ENCODE data around the gene GOLGA7B.

GOLGA7B gene

DNA sequence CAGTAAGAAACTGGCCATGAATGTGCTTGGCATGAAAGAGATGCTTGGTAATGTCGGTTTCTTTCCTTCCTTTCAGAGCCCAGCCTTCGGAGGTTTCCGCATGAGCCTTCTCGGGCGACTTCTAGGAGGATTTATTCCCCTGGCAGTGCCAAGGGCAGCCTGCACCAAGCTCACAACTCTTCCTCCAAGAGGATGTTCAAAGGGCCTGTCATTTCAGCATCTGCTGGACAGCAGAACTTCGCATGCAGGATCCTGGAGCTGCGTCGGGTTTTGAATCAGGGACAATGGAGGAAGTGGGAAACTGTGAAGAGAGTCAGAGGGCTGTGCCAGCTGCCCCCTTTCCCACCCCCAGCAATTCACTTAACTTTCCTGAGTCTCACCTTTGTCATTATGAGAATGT, 21.3 kb downstream of the GOLGA7B start:
- Mint-ChIP-seq H3K36me3 (ENCODE audit: low read depth) (no peaks in the 10 kb centered on the region), H3K27ac (no peak overlapping the region), H3K27me3 (ENCODE audit: low read depth, poor library complexity) (peaks cover 50% of the 10 kb centered on the region), H3K4me1 (peaks cover 13% of the 10 kb centered on the region), H3K4me3 (no peak overlapping the region), H3K9me3 (no peaks in the 10 kb centered on the region)
- no peak for DNase-seq
- TF ChIP-seq, protein P1, sequence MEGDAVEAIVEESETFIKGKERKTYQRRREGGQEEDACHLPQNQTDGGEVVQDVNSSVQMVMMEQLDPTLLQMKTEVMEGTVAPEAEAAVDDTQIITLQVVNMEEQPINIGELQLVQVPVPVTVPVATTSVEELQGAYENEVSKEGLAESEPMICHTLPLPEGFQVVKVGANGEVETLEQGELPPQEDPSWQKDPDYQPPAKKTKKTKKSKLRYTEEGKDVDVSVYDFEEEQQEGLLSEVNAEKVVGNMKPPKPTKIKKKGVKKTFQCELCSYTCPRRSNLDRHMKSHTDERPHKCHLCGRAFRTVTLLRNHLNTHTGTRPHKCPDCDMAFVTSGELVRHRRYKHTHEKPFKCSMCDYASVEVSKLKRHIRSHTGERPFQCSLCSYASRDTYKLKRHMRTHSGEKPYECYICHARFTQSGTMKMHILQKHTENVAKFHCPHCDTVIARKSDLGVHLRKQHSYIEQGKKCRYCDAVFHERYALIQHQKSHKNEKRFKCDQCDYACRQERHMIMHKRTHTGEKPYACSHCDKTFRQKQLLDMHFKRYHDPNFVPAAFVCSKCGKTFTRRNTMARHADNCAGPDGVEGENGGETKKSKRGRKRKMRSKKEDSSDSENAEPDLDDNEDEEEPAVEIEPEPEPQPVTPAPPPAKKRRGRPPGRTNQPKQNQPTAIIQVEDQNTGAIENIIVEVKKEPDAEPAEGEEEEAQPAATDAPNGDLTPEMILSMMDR (IDR thresholded peaks at IDR 0.05) = no peak

DNA sequence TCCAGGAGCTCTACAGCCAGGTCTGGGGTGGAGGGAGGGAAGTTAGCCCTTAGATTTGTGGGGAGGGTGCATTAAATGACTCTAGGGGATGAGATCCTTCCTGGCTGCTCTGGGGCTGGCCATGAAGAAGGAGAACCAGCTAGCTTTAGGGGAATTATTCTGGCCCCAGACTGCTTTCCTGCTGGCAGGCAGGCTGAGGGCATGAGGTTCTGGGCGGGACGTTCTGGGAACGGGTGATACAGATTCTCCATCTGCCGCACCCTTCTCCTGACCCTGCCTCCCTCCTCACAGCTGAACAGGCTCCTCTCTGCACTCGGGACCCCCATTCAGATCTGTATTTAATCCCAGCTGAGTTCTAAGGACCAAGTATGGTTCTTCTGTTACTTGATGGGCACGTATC, 23.9 kb downstream of the GOLGA7B start:
- Mint-ChIP-seq H3K27me3 (ENCODE audit: low read depth, poor library complexity) (peaks cover 67% of the 10 kb centered on the region), H3K27ac (no peak overlapping the region), H3K4me1 (peaks cover 10% of the 10 kb centered on the region), H3K4me3 (no peak overlapping the region), H3K9me3 (no peaks in the 10 kb centered on the region), H3K36me3 (ENCODE audit: low read depth) (no peaks in the 10 kb centered on the region)
- no peak for DNase-seq
- TF ChIP-seq, protein P1 (IDR thresholded peaks at IDR 0.05) = no peak

DNA sequence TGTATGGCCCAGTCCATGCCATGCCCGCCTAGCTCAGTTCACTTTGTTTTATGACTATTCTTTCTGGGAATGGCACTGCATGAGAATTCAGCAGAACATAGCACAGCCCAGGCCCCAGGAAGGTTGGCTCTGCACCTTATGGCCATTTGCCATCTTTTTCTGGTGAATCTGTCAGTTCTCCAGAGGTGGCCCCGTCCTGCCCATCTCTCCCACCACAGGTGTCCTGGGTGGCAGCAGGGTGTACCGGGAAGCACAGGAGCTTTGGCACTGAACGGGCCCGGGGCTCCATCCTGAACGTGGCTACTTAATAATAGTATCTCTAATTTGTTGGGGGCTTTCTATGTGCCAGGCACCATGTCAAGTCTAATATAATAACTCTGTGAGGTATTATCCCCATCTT, 24.7 kb downstream of the GOLGA7B start:
- DNase-seq = no peak
- peaks cover 4% of the 10 kb centered on the region for H3K4me1 Mint-ChIP-seq
- TF ChIP-seq, protein P1 (IDR thresholded peaks at IDR 0.05) = no peak
- no peaks in the 10 kb centered on the region for H3K36me3 Mint-ChIP-seq (ENCODE audit: low read depth)
- H3K27ac Mint-ChIP-seq = no peak overlapping the region
- no peak overlapping the region for H3K4me3 Mint-ChIP-seq
- no peaks in the 10 kb centered on the region for H3K9me3 Mint-ChIP-seq
- peaks cover 67% of the 10 kb centered on the region for H3K27me3 Mint-ChIP-seq (ENCODE audit: low read depth, poor library complexity)

DNA sequence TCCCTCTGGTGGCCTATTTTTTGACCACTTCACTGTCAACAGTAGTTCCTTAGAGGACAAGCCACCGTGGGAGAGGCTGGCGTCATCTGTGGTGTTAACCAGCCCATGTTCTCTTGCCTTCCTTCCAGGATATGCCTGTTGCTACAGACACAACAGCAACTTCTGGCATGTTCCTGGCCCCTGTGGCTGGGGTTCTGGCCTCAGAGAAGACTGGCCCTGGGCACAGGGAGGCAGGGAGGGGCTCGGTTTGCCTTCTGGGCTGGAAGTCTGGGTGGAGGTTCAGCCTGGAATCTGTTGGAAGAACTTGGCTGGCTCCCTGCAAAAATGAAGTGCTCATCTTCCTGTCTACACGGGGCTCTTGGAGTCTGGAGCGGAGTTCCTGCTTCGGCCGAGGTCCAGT, 25.7 kb downstream of the GOLGA7B start:
- no peak overlapping the region for H3K27ac Mint-ChIP-seq
- TF ChIP-seq, protein P1 (IDR thresholded peaks at IDR 0.05) = no peak
- no peaks in the 10 kb centered on the region for H3K36me3 Mint-ChIP-seq (ENCODE audit: low read depth)
- peaks cover 56% of the 10 kb centered on the region for H3K27me3 Mint-ChIP-seq (ENCODE audit: low read depth, poor library complexity)
- H3K4me1 Mint-ChIP-seq = no peaks in the 10 kb centered on the region
- no peak for DNase-seq
- no peaks in the 10 kb centered on the region for H3K9me3 Mint-ChIP-seq
- no peak overlapping the region for H3K4me3 Mint-ChIP-seq

- TF ChIP-seq, protein P1 (IDR thresholded peaks at IDR 0.05) = no peak
- no peak overlapping the region for H3K4me3 Mint-ChIP-seq
- peaks cover 56% of the 10 kb centered on the region for H3K27me3 Mint-ChIP-seq (ENCODE audit: low read depth, poor library complexity)
These were observed 26.8 kb downstream of the GOLGA7B start for GRCh38 chr10:97876402-97876801.

GRCh38 chr10:97879241-97879640, 29.6 kb downstream of the GOLGA7B start:
- H3K27ac Mint-ChIP-seq = no peak overlapping the region
- H3K27me3 Mint-ChIP-seq (ENCODE audit: low read depth, poor library complexity) = peaks cover 42% of the 10 kb centered on the region
- no peaks in the 10 kb centered on the region for H3K36me3 Mint-ChIP-seq (ENCODE audit: low read depth)
- DNase-seq = no peak
- TF ChIP-seq, protein P1 (IDR thresholded peaks at IDR 0.05) = no peak
- peaks cover 4% of the 10 kb centered on the region for H3K4me1 Mint-ChIP-seq
- H3K4me3 Mint-ChIP-seq = no peak overlapping the region
- no peaks in the 10 kb centered on the region for H3K9me3 Mint-ChIP-seq

More at GRCh38 chr10:97876402-97876801, 26.8 kb downstream of the GOLGA7B start:
- Mint-ChIP-seq H3K9me3 (no peaks in the 10 kb centered on the region), H3K36me3 (ENCODE audit: low read depth) (no peaks in the 10 kb centered on the region), H3K4me1 (no peaks in the 10 kb centered on the region), H3K27ac (no peak overlapping the region)
- DNase-seq = no peak

Data from nephron progenitor cell (in vitro differentiated cells).